HEK293 (cell line): Measurements from ENCODE around the gene SS18L1.

Experiments used
- ATF2 ChIP-seq: fragments of 450-650 bp; formaldehyde crosslinking; IDR thresholded peaks from 2 replicates; pipeline ENCODE4 v1.5.1; 2016; ENCODE audit warnings: missing biosample characterization, missing genetic modification characterization, low read depth
- GLI2 ChIP-seq: fragments of 450-650 bp; formaldehyde crosslinking; IDR thresholded peaks from 2 replicates; pipeline ENCODE4; 2017; ENCODE audit warnings: missing biosample characterization, missing genetic modification characterization, low read depth, borderline replicate concordance
- OSR2 ChIP-seq: fragments of 450-650 bp; formaldehyde crosslinking; IDR thresholded peaks from 2 replicates; pipeline ENCODE4 v1.5.1; 2016; ENCODE audit warnings: missing biosample characterization, missing genetic modification characterization
- PRDM10 ChIP-seq: fragments of 450-650 bp; formaldehyde crosslinking; IDR thresholded peaks from 2 replicates; pipeline ENCODE4 v1.5.1; 2016; ENCODE audit warnings: missing biosample characterization, missing genetic modification characterization
- PRDM4 ChIP-seq: fragments of 450-650 bp; formaldehyde crosslinking; IDR thresholded peaks from 2 replicates; pipeline ENCODE4 v1.5.1; 2017; ENCODE audit warnings: missing biosample characterization, missing genetic modification characterization
- SCRT2 ChIP-seq: fragments of 450-650 bp; formaldehyde crosslinking; IDR thresholded peaks from 2 replicates; pipeline ENCODE4 v1.5.1; 2016; ENCODE audit warnings: missing biosample characterization, missing genetic modification characterization
- TRIM28 ChIP-seq: IDR thresholded peaks from 2 replicates; pipeline ENCODE4 v1.6.1; 2011; ENCODE audit warnings: low read length, control low read depth, borderline replicate concordance
- ZBTB1 ChIP-seq: fragments of 450-650 bp; formaldehyde crosslinking; IDR thresholded peaks from 2 replicates; pipeline ENCODE4 v1.5.1; 2016; ENCODE audit warnings: missing biosample characterization, missing genetic modification characterization
- ZBTB44 ChIP-seq: fragments of 450-650 bp; IDR thresholded peaks from 2 replicates; pipeline ENCODE4 v1.5.1; 2018; ENCODE audit warnings: missing biosample characterization, mild to moderate bottlenecking, missing genetic modification characterization
- ZFP3 ChIP-seq: fragments of 450-650 bp; formaldehyde crosslinking; IDR thresholded peaks from 2 replicates; pipeline ENCODE4 v1.5.1; 2016; ENCODE audit warnings: low read depth, missing biosample characterization, missing genetic modification characterization
- ZNF112 ChIP-seq: fragments of 450-650 bp; formaldehyde crosslinking; IDR thresholded peaks from 2 replicates; pipeline ENCODE4 v1.5.0; 2017; ENCODE audit warnings: missing biosample characterization, missing genetic modification characterization
- ZNF311 ChIP-seq: fragments of 450-650 bp; formaldehyde crosslinking; IDR thresholded peaks from 2 replicates; pipeline ENCODE4 v1.5.1; 2017; ENCODE audit warnings: missing biosample characterization, missing genetic modification characterization, borderline replicate concordance
- ZNF394 ChIP-seq: fragments of 450-650 bp; formaldehyde crosslinking; IDR thresholded peaks from 2 replicates; pipeline ENCODE4 v1.5.1; 2016; ENCODE audit warnings: missing biosample characterization, missing genetic modification characterization, mild to moderate bottlenecking, moderate library complexity, borderline replicate concordance
- ZNF423 ChIP-seq: fragments of 450-650 bp; formaldehyde crosslinking; IDR thresholded peaks from 2 replicates; pipeline ENCODE4 v1.5.1; 2016; ENCODE audit warnings: missing biosample characterization, missing genetic modification characterization
- ZNF561 ChIP-seq: fragments of 450-650 bp; IDR thresholded peaks from 2 replicates; pipeline ENCODE4 v1.5.1; 2018; ENCODE audit warnings: missing biosample characterization, missing genetic modification characterization, borderline replicate concordance
- ZNF830 ChIP-seq: fragments of 450-650 bp; IDR thresholded peaks from 2 replicates; pipeline ENCODE4 v1.5.0; 2018; ENCODE audit warnings: missing biosample characterization, missing genetic modification characterization, low read depth, mild to moderate bottlenecking, moderate library complexity

The SS18L1 gene

GRCh38 chr20:62141397-62142251 lies 1.9 kb upstream of the SS18L1 start (continued):
- TF ChIP-seq PRDM10 (tag by site-specific recombination) (no peak), ZNF112 (tag by site-specific recombination) (no peak), GLI2 (tag by site-specific recombination) (no peak), ZBTB44 (tag by site-specific recombination) (no peak), ATF2 (tag by site-specific recombination) (no peak), TRIM28 (no peak), SCRT2 (tag by site-specific recombination) (no peak), ZNF423 (tag by site-specific recombination) (no peak), OSR2 (no peak), ZNF830 (tag by site-specific recombination) (no peak), ZNF311 (tag by site-specific recombination) (no peak), ZNF561 (tag by site-specific recombination) (0 out of 2 replicates have a peak, but pooled peaks have one; percentile 45), ZFP3 (no peak), ZBTB1 (no peak), PRDM4 (no peak), ZNF394 (tag by site-specific recombination) (peak; percentile 65; the same call in 1 of the 2 replicates)
- TF ChIP-seq, all 188 proteins: peak for 4
